GM18951 (cell line): ENCODE measurements around the gene INPP5J.
"Not testable (repeated sequence)": the region's sequence is repeated elsewhere in the genome, so short reads cannot be mapped to it uniquely, and the experiment has no call there.

ENCODE experiments used
- POLR2A ChIP-seq: IDR thresholded peaks from 4 replicates; pipeline ENCODE4 v1.6.1; 2011; ENCODE audit warnings: mild to moderate bottlenecking; ENCODE audit not compliant: insufficient read length, insufficient read depth; ENCODE audit errors: extremely low read depth
- in situ Hi-C: fragments of 300-500 bp; cut with MboI; formaldehyde crosslinking; loops from one replicate; pipeline ENCODE4 v1.12.0; 2022; ENCODE audit warnings: low sequenced_read_pairs, mixed read lengths, inconsistent platforms; ENCODE audit not compliant: unreplicated experiment

Gene INPP5J, protein sequence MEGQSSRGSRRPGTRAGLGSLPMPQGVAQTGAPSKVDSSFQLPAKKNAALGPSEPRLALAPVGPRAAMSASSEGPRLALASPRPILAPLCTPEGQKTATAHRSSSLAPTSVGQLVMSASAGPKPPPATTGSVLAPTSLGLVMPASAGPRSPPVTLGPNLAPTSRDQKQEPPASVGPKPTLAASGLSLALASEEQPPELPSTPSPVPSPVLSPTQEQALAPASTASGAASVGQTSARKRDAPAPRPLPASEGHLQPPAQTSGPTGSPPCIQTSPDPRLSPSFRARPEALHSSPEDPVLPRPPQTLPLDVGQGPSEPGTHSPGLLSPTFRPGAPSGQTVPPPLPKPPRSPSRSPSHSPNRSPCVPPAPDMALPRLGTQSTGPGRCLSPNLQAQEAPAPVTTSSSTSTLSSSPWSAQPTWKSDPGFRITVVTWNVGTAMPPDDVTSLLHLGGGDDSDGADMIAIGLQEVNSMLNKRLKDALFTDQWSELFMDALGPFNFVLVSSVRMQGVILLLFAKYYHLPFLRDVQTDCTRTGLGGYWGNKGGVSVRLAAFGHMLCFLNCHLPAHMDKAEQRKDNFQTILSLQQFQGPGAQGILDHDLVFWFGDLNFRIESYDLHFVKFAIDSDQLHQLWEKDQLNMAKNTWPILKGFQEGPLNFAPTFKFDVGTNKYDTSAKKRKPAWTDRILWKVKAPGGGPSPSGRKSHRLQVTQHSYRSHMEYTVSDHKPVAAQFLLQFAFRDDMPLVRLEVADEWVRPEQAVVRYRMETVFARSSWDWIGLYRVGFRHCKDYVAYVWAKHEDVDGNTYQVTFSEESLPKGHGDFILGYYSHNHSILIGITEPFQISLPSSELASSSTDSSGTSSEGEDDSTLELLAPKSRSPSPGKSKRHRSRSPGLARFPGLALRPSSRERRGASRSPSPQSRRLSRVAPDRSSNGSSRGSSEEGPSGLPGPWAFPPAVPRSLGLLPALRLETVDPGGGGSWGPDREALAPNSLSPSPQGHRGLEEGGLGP

DNA sequence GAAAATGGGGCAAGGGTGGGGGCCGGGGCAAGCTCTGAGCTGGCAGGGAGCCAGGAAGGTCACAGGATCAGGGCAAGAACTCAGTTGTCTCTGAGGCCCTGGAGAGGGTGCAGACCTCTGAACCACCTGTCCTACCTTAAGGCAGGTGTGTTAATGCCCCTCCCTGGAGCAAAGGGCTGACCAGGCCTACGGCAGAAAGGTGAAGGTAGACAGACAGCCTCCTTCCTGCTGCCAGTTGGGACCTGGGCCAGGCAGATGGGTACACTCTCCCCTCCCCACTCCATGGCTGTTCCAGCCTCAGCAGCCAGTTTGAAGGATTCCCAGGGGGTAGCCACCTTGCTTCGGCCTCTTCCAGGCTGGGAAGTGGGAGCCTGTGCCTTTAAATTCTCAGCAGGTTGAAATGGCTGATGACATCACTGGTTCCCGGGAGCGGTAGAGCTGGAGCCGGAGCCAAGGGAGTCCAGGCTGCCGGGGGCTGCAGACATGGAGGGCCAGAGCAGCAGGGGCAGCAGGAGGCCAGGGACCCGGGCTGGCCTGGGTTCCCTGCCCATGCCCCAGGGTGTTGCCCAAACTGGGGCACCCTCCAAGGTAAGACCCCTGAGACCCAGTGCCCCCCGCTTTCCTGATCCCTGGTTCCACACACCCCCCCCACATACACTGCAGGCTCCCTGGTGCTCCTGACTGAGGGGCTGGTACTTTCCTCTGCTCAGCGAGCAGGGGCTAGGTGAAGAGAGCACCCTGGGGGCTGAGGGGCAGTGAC lies at the start of gene INPP5J:
Gene INPP5J, plus strand, starts transcription at position 435 of the 760 bp plus-strand sequence. Its CDS starts 49 bp downstream, at position 484.
- in situ Hi-C loops = no loop called here
- TF ChIP-seq POLR2A = no peak

DNA sequence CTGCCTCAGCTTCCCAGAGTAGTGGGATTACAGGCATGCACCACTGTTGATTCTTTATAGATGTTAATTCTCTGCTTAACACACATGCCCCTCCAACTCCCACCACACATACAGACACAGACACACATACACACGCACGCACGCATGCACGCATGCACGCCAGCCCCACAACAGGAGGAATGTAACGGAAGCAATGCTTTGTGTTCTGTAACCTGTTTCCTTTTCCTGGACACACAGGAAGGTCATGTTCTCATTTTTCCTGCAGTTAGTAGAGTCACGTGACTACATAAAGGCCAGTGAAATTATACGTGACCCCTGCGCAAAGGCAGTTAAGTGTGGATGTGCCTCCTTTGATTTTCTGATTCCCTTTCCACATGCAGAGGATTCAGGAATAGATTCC lies 49.6 kb upstream of the INPP5J start:
- in situ Hi-C loops = not testable (repeated sequence)

DNA sequence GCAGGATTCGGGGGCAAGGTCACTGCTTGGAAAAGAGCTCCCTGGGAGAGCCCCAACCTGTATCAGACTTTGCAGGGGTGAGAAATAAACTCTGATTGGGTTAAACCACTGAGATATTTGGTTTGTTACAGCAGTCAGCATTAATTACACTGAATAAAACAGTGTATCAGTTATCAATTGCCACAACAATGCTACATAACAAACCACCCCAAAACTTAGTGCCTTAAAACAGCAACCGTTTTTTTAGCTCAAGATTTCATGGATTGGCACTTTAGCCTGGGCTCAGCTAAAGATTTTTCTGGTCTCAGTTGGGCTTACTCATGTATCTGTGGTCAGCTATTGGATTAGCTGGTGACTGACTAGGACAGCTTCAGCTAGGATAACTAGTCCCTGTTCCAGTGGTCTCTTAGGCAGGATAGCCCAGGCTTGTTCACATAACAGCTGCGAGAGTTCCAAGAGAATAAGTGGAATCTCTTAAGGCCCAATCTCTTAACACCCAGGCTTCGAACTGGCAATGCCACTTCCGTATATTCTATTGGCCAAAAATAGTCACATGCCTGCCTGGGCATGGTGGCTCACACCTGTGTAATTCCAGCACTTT lies 49.1 kb upstream of the INPP5J start:
- in situ Hi-C loops = not testable (repeated sequence)

DNA sequence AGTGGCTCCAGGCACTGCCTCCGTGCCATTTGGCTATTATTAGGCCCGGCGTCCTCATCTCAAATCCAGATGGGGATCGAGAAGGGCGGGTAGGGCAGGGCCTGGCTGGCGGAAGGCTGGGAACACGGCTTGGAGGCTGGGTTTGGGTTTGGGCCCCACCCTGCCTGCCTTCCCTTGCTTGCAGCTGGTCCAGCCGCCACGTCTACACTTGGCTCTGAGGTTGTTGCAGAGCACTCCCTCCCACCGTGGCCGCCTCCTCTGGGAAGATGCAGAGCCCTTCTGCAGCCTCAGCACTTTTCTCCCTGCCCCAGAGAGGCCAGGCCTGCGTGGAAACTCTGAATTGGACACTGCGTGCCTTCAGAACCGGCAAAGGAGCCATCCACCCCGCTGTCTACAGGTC lies 46.8 kb upstream of the INPP5J start:
- in situ Hi-C loops = no loop called here

DNA sequence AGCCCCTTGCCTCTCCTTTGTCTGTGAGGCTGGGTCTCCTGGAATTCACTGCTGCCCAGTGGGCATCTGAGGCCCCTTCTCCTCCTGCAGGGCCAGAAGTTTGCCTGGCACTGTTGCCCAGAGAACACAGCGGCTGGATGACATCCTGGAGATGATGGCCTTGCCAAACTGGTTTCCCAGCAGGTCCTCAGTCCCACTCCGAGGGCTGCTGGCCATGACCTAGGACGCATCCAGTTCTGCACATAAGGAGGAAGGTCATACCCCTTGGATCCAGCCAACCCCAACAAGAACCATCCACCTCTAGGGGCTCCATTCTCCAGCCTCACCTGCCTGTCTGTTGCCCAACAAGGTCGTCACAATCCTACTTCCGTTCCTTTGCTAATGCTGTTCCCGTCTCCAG lies 45.1 kb upstream of the INPP5J start:
- TF ChIP-seq POLR2A = no peak
- in situ Hi-C loops = no loop called here

More for the DNA sequence above, 46.8 kb upstream of the INPP5J start:
- TF ChIP-seq POLR2A = no peak

DNA sequence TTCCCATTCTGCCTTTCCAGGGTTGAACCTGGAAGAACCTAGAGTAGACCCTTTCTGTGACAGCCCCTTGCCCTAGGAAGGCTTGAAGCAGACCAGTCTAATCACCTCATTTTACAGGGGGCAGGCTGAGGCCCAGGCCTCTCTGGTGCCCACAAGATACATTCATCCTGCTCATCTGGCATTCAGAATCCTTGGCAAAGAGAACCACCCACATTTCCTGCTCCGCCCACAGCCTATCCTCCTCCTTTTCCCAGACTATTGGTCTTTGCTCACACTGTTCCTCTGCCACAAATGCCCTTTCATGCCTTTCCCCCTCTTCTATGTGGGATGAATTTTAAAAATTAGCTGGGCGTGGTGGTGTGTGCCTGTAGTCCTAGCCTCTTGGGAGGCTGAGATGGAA lies 44.4 kb upstream of the INPP5J start:
- in situ Hi-C loops = not testable (repeated sequence)

DNA sequence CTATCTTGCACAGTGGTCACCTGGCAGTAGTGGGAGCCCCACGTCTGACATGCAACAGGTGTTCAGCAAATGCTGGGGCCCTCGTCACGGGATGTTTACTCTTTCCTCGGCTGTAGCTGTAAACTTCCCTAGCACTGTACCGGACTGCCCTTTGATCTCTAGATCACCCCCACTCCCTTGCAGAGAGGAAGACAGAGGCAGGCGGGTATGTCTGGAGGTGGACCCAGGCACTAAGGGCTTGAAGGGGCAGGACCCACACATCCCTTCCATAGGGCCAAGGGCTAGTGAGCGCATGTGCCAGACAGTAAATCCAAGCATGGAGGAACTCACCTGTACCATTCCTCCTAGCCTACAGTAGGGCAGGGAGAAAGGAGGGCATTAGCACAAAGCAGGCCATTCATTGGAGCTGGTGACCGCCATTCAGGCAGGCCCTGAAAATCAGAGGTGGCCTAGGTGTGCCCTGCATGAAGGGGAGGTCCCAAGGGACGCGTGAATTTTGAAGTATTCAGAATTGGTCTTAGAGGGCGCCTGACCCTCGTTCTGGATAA lies 43.6 kb upstream of the INPP5J start:
- in situ Hi-C loops = no loop called here
- no peak for TF ChIP-seq POLR2A

DNA sequence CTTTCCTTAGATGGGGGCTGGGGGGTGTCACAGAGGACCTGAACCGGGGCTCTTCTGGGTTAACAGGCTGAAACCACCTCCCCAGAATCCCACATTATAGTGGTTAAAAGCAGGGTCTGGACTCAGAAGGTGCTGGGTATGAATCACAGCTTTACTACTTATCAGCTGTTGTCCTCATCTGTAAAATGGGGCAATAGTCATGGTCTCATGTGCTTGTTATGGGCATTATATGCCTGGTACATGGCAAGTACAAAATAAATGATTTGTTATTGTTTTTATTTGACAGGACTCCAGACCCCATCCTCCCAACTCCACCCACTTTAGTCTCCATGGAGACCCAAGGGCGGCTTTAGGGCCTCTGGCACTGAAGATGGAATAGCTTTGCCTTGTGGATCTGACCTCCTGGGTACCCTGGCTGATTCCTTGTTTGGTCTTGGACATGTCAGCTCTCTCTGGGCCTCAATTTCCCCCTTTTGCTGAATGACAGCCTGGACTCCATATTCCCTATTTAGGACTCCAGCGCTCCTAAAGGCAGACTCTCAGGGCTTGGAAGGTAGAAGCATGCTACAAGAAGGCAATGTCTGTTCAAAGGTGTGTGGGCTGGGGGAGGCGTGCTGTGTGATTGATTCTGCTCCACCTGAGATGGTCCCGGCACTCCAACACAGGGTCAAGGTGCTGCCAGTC lies 42.5 kb upstream of the INPP5J start:
- in situ Hi-C loops = no loop called here
- no peak for TF ChIP-seq POLR2A

DNA sequence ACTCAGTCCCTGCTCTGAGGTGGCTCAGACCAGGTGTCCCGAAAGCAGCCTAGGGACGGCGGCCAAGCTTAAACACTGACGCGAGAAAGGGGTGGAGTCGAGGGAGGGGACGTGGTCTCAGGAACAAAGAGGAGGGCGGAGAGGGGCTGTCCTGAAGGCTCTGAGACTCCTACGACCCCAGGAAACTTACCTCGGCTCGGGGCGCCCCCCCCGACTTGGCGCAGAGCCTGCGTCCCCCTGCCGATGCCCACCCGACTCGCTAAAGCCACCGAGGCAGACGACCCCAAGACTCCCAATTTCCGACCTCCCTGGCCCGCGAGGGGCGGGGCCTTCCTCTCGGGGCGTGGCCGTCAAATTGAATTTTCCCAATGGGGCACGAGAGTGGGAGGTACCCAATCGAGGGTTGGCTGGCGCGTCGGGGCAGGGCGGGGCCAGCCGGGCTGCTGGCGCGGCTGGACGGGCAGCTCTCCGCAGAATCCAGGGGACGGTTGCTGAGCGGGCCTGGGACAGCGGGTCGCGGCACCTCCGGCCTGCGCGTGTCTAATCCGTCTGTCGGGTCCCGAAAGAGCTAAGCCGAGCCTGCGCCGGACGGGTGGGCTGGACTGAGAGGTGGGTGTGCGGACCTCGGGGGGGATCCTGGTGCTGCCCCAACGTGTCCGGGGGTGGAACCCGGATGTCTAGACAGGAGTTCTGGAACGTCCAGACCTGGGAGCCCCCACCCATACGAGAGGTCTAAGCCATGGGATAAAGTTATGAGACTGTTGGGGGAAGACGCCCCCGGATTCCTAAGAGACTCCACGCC lies 41.7 kb upstream of the INPP5J start, which contains the start of gene SMTN:
Gene SMTN, plus strand, starts transcription at position 471 of the 802 bp plus-strand sequence. CDS start 1,941 bp downstream, outside the sequence.
- in situ Hi-C loops = no loop called here
- peak; percentile 80 for TF ChIP-seq POLR2A

DNA sequence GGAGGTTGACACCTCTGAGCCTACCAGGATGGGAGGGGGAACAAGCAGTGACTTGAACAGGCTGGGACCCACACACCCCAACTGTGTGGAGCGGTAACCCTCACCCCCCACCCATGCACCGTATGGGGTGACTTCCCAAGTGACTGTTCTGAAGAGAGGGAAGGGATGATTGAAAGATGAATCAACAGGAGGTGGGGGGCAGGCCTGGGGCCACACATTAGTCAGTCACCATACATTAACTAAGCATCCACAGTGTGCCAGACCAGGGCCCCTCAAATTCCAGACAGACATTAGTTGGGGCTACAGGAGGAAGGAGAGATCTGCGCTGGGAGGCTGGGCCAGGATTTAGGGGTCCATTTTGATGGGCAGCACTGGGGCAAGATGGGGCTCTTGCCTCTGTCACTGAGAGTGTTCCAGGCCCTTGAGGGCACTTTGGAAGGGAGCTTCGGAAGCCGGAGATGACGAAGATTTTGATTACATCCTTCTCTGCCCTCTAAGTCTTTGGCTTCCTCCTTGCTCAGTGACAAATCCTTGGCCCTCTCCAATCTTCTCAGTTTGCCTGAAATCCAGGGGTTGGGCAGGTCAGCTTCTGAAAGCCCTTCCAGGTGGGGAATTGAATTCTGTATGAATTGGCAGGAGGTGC lies 40.7 kb upstream of the INPP5J start:
- in situ Hi-C loops = no loop called here
- no peak for TF ChIP-seq POLR2A
